NK-92 (cell line): ENCODE data around the gene C2CD4B.

Experiments
- DNase-seq: peaks from one replicate; lab custom pipeline; 2025; ENCODE audit not compliant: unreplicated experiment; lab: John Stamatoyannopoulos, UW

Gene C2CD4B, protein sequence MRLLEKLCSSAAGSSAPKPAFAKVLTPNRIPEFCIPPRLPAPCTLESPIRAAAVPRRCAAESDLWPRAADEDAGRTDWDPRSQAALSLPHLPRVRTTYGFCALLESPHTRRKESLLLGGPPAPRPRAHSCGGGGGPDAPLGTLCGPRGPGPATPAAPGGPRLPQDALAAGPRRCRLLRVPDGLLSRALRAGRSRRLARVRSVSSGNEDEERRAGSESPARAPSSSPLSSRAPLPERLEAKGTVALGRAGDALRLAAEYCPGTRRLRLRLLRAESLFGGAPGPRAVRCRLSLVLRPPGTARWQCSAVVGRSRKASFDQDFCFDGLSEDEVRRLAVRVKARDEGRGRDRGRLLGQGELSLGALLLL

DNA sequence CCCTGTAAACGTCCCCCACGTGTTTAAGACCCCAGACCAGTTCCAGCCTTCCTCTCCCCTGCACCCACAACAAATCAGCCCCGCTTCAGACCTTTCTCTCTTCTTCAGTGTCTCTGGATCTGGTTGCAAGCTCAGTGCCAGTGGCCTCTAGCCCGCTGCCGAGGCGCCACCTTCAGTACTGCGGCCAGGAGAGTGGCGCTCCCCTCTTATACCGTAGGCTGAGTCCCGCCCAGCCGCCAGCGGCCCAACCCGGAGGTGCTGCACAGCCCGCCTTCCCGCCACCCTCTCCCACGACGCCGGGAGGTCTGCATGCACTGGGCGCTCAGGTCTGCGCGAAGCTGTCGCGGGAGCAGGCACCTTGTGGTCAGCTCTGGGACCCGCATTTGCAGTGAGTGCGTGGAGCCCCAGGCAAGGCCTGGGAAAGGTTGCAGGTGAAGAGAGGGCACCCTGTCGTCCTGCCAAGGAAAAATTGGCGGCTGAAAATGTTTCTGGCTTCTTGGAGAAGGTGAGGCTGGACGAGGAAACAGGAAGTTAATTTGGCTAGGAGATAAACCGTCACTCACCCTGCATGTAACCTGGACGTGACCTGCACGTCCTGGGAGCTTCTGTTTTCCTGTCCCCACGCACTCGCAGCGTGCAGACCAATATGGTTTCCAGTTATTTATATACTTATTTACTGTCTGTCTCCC, at the start of gene C2CD4B:
TSS of gene C2CD4B (minus strand) at position 182 of the 689 bp plus-strand sequence. CDS start 301 bp downstream, outside the sequence.
- no peak for DNase-seq

- DNase-seq: no peak
Measured at GRCh38 chr15:62212741-62213140, 47.7 kb upstream of the C2CD4B start.

GRCh38 chr15:62211348-62211747, 46.3 kb upstream of the C2CD4B start:
- no peak for DNase-seq

DNA sequence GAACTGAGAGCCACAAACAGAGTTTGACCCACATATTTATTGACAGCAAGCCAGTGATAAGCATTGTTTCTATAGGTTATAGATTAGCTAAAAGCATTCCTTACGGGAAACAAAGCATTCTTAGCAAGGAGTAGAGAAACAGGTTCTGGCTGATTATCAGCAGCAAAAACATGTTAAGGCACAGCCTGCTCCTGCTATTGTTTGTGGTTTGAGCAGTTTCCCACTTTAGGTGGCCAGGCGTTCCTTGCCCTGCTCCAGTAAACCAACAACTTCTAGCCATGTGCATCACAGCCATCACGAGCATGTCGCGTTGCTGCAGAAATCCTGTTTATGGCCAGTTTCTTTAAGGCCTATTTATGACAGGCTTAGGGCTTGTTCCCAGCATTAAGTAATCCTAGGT, 44.7 kb upstream of the C2CD4B start:
- DNase-seq: no peak

- no peak for DNase-seq
Measured at GRCh38 chr15:62209322-62209721, 44.2 kb upstream of the C2CD4B start.

DNA sequence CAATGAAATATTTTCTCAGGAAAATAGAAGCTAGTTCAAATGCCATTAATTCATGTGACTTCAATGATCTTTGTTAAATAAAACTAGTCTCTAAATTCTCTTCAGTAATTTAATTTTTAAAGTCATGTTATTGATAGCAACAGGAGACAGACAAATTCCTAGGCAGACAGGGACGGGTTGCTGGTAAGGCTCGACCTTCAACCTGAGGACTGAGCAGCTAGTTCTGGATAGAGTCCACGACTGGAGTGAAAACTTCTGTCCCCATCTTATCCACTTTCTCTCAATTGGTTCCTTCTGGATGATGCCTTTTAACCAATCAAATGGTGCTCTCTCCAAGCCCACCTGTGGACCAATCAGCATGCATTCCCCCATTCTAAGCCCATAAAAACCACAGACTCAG, 43.8 kb upstream of the C2CD4B start:
- no peak for DNase-seq

DNA sequence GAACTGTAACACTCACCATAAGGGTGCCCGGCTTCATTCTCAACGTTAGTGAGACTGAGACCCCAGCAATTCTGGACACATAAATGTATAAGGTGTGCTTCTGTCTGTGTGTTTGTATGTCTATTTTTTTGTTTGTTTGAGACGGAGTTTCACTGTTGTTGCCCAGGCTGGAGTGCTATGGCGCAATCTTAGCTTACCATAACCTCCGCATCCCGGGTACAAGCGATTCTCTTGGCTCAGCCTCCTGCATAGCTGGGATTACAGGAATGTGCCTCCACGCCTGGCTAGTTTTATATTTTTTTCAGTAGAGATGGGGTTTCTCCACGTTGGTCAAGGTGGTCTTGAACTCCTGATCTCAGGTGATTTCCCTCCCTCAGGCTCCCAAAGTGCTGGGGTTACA, 43.3 kb upstream of the C2CD4B start:
- no peak for DNase-seq

- no peak for DNase-seq
Measured at GRCh38 chr15:62190675-62191074, 25.6 kb upstream of the C2CD4B start.

GRCh38 chr15:62190274-62190673, 25.2 kb upstream of the C2CD4B start:
- DNase-seq: no peak

DNA sequence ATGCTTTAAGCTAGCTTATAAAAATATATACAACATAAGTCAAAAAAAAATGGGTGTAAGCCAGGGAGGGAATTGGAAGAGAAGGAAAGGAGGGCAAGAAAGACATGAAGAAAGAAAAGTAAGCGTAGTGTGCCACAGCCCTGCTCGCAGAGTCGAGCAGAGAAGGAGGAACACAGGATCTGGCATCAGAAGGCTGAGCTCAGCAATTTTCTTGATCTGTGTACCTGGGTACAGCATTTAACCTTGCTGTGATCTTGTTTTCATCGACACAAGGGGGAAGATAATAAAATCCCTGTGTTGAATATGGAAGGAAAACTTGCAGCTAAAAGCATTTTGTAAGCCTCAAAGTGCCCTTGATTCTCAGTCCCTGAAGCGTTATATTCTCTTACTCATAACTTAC, 23.7 kb upstream of the C2CD4B start:
- DNase-seq: no peak

DNA sequence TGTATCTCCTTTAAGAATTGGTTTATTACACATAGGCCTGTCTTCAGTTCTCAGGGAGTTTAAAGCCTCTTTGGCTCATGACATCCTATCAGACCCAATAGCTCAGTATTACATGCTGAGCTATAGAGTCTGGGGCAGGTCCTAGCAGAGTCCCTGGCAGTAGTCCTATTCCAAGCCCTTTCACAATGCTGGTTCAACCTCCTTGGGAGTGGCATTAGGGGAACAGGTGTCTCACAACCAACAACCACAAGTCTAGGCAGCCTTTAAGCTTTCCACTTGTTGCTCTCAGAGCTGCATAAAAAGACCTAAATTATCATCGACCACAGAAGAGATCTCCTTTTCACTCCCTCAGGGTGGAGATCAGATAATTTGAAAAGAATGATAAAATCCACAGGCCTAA, 22.8 kb upstream of the C2CD4B start:
- no peak for DNase-seq

GRCh38 chr15:62187425-62187824, 22.3 kb upstream of the C2CD4B start:
- DNase-seq: no peak

- DNase-seq: no peak
Measured at GRCh38 chr15:62186578-62186977, 21.5 kb upstream of the C2CD4B start.

DNA sequence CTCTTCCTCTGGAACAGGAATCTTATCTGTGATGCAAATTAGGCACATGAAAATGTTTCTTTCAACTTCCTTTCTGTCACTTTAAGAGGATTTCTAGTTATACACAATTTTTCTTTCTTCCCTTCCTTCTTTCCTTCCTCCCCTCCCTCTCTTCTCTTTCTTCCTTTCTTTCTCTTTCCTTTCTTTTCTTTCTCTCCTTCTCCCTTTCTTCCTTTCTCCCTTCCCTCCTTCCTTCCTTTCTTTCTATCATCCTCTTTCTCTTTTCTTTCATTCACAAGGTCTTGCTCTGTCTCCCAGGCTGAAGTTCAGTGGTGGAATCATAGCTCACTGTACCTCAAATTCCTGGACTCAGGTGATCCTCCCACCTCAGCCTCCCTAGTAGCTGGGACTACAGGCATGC, 18.0 kb upstream of the C2CD4B start:
- no peak for DNase-seq

- no peak for DNase-seq
Measured at GRCh38 chr15:62173215-62173614, 8.1 kb upstream of the C2CD4B start.

- no peak for DNase-seq
Measured at GRCh38 chr15:62171882-62172281, 6.8 kb upstream of the C2CD4B start.

DNA sequence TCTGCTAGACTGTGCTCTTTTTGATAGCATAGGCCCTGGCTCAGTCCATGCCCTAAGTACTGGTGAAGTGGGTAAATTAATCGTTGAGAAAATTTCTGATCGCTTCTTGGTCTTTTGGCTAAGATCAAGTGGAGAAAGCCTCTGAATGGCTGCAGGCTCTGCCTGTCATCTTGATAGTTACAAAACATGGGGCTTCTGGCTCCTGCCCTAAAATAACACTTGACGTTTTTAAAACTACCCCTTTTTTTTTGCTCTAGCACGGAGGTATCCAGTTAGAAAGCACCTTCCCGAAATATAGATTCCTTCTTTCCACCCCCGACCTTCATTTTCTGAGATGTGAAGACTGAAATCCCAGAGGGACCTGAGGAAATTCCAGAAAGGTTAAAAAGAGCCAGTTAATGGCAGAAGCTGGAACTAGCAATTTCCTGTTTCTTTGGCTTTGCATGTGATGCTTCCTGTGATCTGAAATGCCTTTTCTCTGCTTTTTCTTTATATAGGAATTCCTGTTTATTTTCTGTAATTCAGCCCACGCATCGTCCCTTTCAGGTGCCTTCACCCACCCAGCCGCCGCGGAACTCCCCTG, 799 bp upstream of the C2CD4B start:
- no peak for DNase-seq

- DNase-seq: no peak
Measured at GRCh38 chr15:62164396-62165103, 535 bp downstream of the C2CD4B start.

- no peak for DNase-seq
Measured at GRCh38 chr15:62164014-62164395, 1.1 kb downstream of the C2CD4B start.

DNA sequence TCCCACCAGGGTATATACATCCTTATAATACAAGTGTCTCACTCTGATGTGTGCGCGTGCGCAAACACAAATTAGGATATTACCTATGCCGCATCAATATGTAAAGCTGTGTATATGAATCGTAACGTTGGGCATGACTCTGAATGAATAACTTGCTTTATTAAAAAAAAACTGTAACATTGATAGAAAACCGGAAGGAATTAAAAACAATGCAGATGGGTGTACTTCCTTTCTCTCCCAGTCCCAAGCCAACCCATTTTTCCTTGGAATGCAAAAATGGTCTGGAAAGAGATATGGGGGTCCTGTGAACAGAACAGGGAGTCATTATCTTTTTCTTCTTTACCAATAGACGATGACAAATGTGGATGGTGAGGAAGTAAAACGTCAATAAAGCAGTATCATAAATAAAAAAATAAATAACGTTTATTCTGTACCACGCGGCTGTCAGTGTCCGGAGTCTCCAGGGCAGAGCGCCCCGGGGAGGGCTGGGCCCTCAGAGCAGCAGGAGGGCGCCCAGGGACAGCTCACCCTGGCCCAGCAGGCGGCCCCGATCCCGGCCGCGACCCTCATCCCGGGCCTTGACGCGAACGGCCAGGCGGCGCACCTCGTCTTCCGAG, 1.6 kb downstream of the C2CD4B start:
- no peak for DNase-seq

DNA sequence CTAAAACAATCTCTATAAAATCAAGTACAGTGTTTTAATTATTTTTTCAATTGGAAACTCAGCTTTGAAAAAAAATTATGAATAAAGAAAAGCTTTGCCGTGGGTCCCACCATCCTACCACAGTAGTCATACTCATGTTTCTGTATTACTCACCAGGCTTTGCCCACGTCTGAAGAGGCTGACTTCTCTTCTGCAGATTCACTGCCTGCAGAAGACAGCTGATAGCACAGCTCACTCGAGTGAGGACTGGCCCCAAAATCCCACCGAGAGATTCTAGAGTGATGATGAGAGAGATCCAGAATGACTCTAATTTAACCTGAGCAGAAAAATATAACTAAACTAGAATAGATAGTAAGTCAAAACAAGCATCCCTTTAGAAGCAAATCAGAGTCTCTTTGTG, 11.9 kb downstream of the C2CD4B start:
- DNase-seq: no peak
